Adrenal gland (tissue), 12 donors: Measurements from ENCODE around the gene KCNK3. TPM values are rescaled to one million over a fixed set of nuclear protein-coding genes. Genes with fewer than 3 reads are reported as not detected.

ENCODE experiments used
- DNase-seq, 7 donors: peaks; one replicate each; pipeline ENCODE4 v3.0.0-alpha.2; 2019 to 2020
- H3K27ac ChIP-seq, 5 donors: fragments of 200-600 bp; sonication (generic) in 4 of 5; 1 replicate in 3 of 5; 2 replicates in 2 of 5; pipeline versions ENCODE4 v1.5.1 to v1.8.0; 2016 to 2020; ENCODE audit warnings: mild to moderate bottlenecking in 1 of 5
- H3K27me3 ChIP-seq: fragments of 200-600 bp; 2 replicates; pipeline ENCODE4 v1.8.0; 2021
- H3K36me3 ChIP-seq, 2 donors: fragments of 200-600 bp; replicated peaks in 1 of 2; 1 replicate in 1 of 2; 2 replicates in 1 of 2; pipeline versions ENCODE4 v1.5.1 to v1.8.0; 2018 to 2022
- H3K4me1 ChIP-seq, 2 donors: fragments of 200-600 bp; replicated peaks in 1 of 2; 1 replicate in 1 of 2; 2 replicates in 1 of 2; pipeline versions ENCODE4 v1.5.1 to v1.8.0; 2018 to 2021
- H3K4me3 ChIP-seq, 4 donors: fragments of 200-600 bp; sonication (generic) in 3 of 4; one replicate each; pipeline ENCODE4 v1.5.1; 2016 to 2018
- H3K9me3 ChIP-seq, 3 donors: fragments of 200-600 bp; sonication (generic) in 1 of 3; replicated peaks in 1 of 3; 1 replicate in 2 of 3; 2 replicates in 1 of 3; pipeline versions ENCODE4 v1.5.1 to v1.8.0; 2016 to 2021
- CTCF ChIP-seq, 6 experiments: fragments of 450-650 bp in 4 of 6; fragments of 200-600 bp in 2 of 6; sonication (generic) in 1 of 6; IDR thresholded peaks; 1 replicate in 5 of 6; 2 replicates in 1 of 6; pipeline versions ENCODE4 v1.5.1 to v1.8.0; 2016 to 2021; ENCODE audit warnings: antibody characterized with exemption in 6 of 6, mild to moderate bottlenecking in 2 of 6, moderate library complexity in 1 of 6
- POLR2A ChIP-seq, 2 donors: fragments of 450-650 bp; IDR thresholded peaks; one replicate each; pipeline ENCODE4 v1.6.1; 2017; ENCODE audit warnings: antibody characterized with exemption in 2 of 2, mild to moderate bottlenecking in 2 of 2, moderate library complexity in 1 of 2
- WGBS, 4 donors: extraction: QIAGEN DNeasy Blood & Tissue Kit in 2 of 4; methylation state at CpG; one replicate each; pipeline versions ENCODE4 v1.1.5 to v1.1.7; 2013 to 2017; 5-methylcytosine and 5-hydroxymethylcytosine counted together
- intact Hi-C, 2 donors: fragments of 100-400 bp; cut with DNase I; formaldehyde crosslinking; loops; one replicate each; pipeline versions ENCODE4 v1.14.1 to v1.15.0; 2022 to 2023
- polyA plus RNA-seq, 3 donors: library from polyadenylated mRNA; stranded (reverse); fragments of 200-250 nt in 2 of 3; fragments of 350-450 nt in 1 of 3; fragmentation: Illumina TruSeq in 1 of 3; extraction: RNeasy Lipid Tissue Mini Kit (QIAGEN cat#74804) in 1 of 3; gene quantifications; one replicate each; pipeline ENCODE4 v1.2.3, GENCODE V29; 2013 to 2014
- total RNA-seq, 9 donors: library from RNA; depleted of rRNA in 4 of 9; stranded (reverse); fragments of >200 nt in 4 of 9; fragments of 120-200 nt in 1 of 9; fragmentation: NEBNext Ultra II Directional in 1 of 9; extraction: Animal tissue kit (Norgen Biotek cat#: 25700) in 1 of 9; gene quantifications; one replicate each; pipeline versions ENCODE4 v1.1.0 to v1.2.4, GENCODE V29; 2013 to 2023
- donor health status: healthy with polysubstance abuse.
- donor health status: Bipolar disorder and iron deficiency.
- donor health status: DM: yes; HTN: yes; CAD: no.
- donor health status: DM: no; HTN: no; CAD: no.
- donor health status: DM: no; HTN: no; CAD: no.
- donor health status: DM: yes; HTN: yes; CAD: no.

Gene KCNK3
- total and polyA plus RNA-seq, 12 donors = 69.6 to 595 (median 382) TPM

GRCh38 chr2:26672818-26673393 is 19.6 kb upstream of the KCNK3 start:
- intact Hi-C loops = no loop called here
- no peak for TF ChIP-seq POLR2A (IDR thresholded peaks at IDR 0.05)
- no peak for TF ChIP-seq CTCF (IDR thresholded peaks at IDR 0.05)
- DNase-seq = peak in 4 of 7 donors; percentile 8 to 17 (median 10)
- Histone ChIP-seq H3K36me3 (no peaks in the 10 kb centered on the region), H3K27ac (no peak overlapping the region), H3K9me3 (no peaks in the 10 kb centered on the region), H3K27me3 (no peaks in the 10 kb centered on the region), H3K4me1 (no peaks in the 10 kb centered on the region), H3K4me3 (no peak overlapping the region)
- 84 to 93% (median 90%) methylated on average over 8 to 9 of the region's 9 CpGs for WGBS, 4 donors

GRCh38 chr2:26674002-26674751 is 18.3 kb upstream of the KCNK3 start:
- Histone ChIP-seq H3K4me1 (no peaks in the 10 kb centered on the region), H3K9me3 (no peaks in the 10 kb centered on the region), H3K27me3 (no peaks in the 10 kb centered on the region), H3K4me3 (no peak overlapping the region), H3K36me3 (no peaks in the 10 kb centered on the region), H3K27ac (no peak overlapping the region)
- intact Hi-C loops = no loop called here
- peak in 4 of 7 donors; percentile 7 to 46 (median 14) for DNase-seq
- no peak for TF ChIP-seq CTCF (IDR thresholded peaks at IDR 0.05)
- TF ChIP-seq POLR2A (IDR thresholded peaks at IDR 0.05) = no peak
- WGBS, 4 donors = 89 to 93% (median 91%) methylated on average over 7 to 14 of the region's 14 CpGs

GRCh38 chr2:26674771-26675170 is 17.8 kb upstream of the KCNK3 start:
- Histone ChIP-seq H3K27ac (no peak overlapping the region), H3K9me3 (no peaks in the 10 kb centered on the region), H3K4me3 (no peak overlapping the region), H3K4me1 (no peaks in the 10 kb centered on the region), H3K27me3 (no peaks in the 10 kb centered on the region), H3K36me3 (no peaks in the 10 kb centered on the region)
- WGBS, 4 donors = 87 to 91% (median 89%) methylated on average over 13 of the region's 13 CpGs
- no peak for TF ChIP-seq CTCF (IDR thresholded peaks at IDR 0.05)
- no peak for TF ChIP-seq POLR2A (IDR thresholded peaks at IDR 0.05)
- peak in 3 of 7 donors; percentile 7 to 41 (median 21) for DNase-seq
- intact Hi-C loops = no loop called here

- no peaks in the 10 kb centered on the region for H3K27me3 ChIP-seq
- peak overlapping the region in 3 of 5 donors; percentile 31 to 71 (median 53) for H3K27ac ChIP-seq
- no peaks in the 10 kb centered on the region for H3K36me3 ChIP-seq
- WGBS, 4 donors = 52 to 63% (median 56%) methylated on average over 3 to 6 of the region's 6 CpGs
- no peaks in the 10 kb centered on the region for H3K9me3 ChIP-seq
- H3K4me1 ChIP-seq = no peaks in the 10 kb centered on the region
- DNase-seq = peak; percentile 73 to 93 (median 88)
- intact Hi-C loops = no loop called here
- no peak overlapping the region for H3K4me3 ChIP-seq
- TF ChIP-seq POLR2A (IDR thresholded peaks at IDR 0.05) = peak in 1 of 2 donors; percentile 19
- no peak for TF ChIP-seq CTCF (IDR thresholded peaks at IDR 0.05)
These were observed 16.8 kb upstream of the KCNK3 start for GRCh38 chr2:26675651-26676255.
